WTC11 (cell line): ENCODE results near the gene CFAP99. TPM values are rescaled to one million over a fixed set of nuclear protein-coding genes. Genes with fewer than 3 reads are reported as not detected.

Experiments used
- ATAC-seq: fragments of 200-7000 bp; cut with Tn5 transposase; 2 replicates; pipeline ENCODE4 v1.10.0; 2021; ENCODE audit warnings: mild to moderate bottlenecking, moderate library complexity
- CTCF ChIA-PET: fragments of 300-600 bp; sonication (Branson Sonifier 250); formaldehyde crosslinking; loops from one replicate; lab custom pipeline; 2021; ENCODE audit warnings: antibody characterized with exemption; lab: Charles Lee
- POLR2A ChIA-PET: fragments of 350-600 bp; sonication (Branson Sonifier 250); formaldehyde crosslinking; loops from one replicate; lab custom pipeline; 2021; ENCODE audit warnings: antibody characterized with exemption; lab: Charles Lee
- DNase-seq: peaks from one replicate; pipeline ENCODE4 v3.0.0; 2021; ENCODE audit warnings: low spot score
- H3K27ac Mint-ChIP-seq: 2 replicates; pipeline ENCODE4 v1.8.0; 2021; ENCODE audit warnings: mixed read lengths
- H3K27me3 Mint-ChIP-seq: 2 replicates; pipeline ENCODE4 v1.8.0; 2021; ENCODE audit warnings: low read depth, mild to moderate bottlenecking, moderate library complexity, mixed read lengths
- H3K36me3 Mint-ChIP-seq: 2 replicates; pipeline ENCODE4 v1.8.0; 2021; ENCODE audit warnings: mixed read lengths
- H3K4me1 Mint-ChIP-seq: 2 replicates; pipeline ENCODE4 v1.8.0; 2022; ENCODE audit warnings: mixed read lengths
- H3K4me3 Mint-ChIP-seq: 2 replicates; pipeline ENCODE4 v1.8.0; 2021; ENCODE audit warnings: mild to moderate bottlenecking, moderate library complexity, mixed read lengths
- H3K9me3 Mint-ChIP-seq: 2 replicates; pipeline ENCODE4 v1.8.0; 2021; ENCODE audit warnings: mixed read lengths
- ATF1 ChIP-seq: sonication (generic); formaldehyde crosslinking; IDR thresholded peaks from 2 replicates; pipeline ENCODE4 v1.8.1; 2023; ENCODE audit warnings: mild to moderate bottlenecking, moderate library complexity, missing genetic modification reagents
- ATF3 ChIP-seq: sonication (generic); formaldehyde crosslinking; conservative IDR thresholded peaks from 2 replicates; pipeline ENCODE4 v1.8.1; 2022; ENCODE audit warnings: mild to moderate bottlenecking, missing genetic modification reagents
- CREB1 ChIP-seq: sonication (generic); formaldehyde crosslinking; IDR thresholded peaks from 2 replicates; pipeline ENCODE4 v1.8.0; 2023; ENCODE audit warnings: mild to moderate bottlenecking, missing genetic modification reagents
- CREM ChIP-seq: sonication (generic); formaldehyde crosslinking; IDR thresholded peaks from 2 replicates; pipeline ENCODE4 v1.8.1; 2022; ENCODE audit warnings: mild to moderate bottlenecking, missing genetic modification reagents, moderate library complexity
- EMX1 ChIP-seq: fragments of 250-450 bp; sonication (Bioruptor Pico); IDR thresholded peaks from 2 replicates; pipeline ENCODE4 v1.8.0; 2021; ENCODE audit warnings: mild to moderate bottlenecking
- ETV6 ChIP-seq: sonication (generic); formaldehyde crosslinking; IDR thresholded peaks from 2 replicates; pipeline ENCODE4 v1.8.1; 2022; ENCODE audit warnings: mild to moderate bottlenecking, missing genetic modification reagents
- GABPB1 ChIP-seq: sonication (generic); formaldehyde crosslinking; IDR thresholded peaks from 2 replicates; pipeline ENCODE4 v1.8.1; 2023; ENCODE audit warnings: mild to moderate bottlenecking, missing genetic modification reagents
- JAZF1 ChIP-seq: fragments of 250-450 bp; sonication (Bioruptor Pico); IDR thresholded peaks from 2 replicates; pipeline ENCODE4 v1.9.0; 2021; ENCODE audit warnings: moderate library complexity, mild to moderate bottlenecking, inconsistent platforms
- MXD4 ChIP-seq: fragments of 250-450 bp; sonication (Bioruptor Pico); IDR thresholded peaks from 2 replicates; pipeline ENCODE4 v1.8.0; 2021; ENCODE audit warnings: mild to moderate bottlenecking, moderate library complexity, borderline replicate concordance
- MYBL2 ChIP-seq: sonication (generic); formaldehyde crosslinking; IDR thresholded peaks from 2 replicates; pipeline ENCODE4 v1.8.1; 2023; ENCODE audit warnings: mild to moderate bottlenecking, moderate library complexity, missing genetic modification reagents
- NFE2L1 ChIP-seq: sonication (generic); formaldehyde crosslinking; IDR thresholded peaks from 2 replicates; pipeline ENCODE4 v1.8.1; 2023; ENCODE audit warnings: missing genetic modification reagents
- PRDM15 ChIP-seq: sonication (generic); formaldehyde crosslinking; IDR thresholded peaks from 2 replicates; pipeline ENCODE4 v1.8.0; 2022; ENCODE audit warnings: missing genetic modification reagents
- PREB ChIP-seq: sonication (generic); formaldehyde crosslinking; IDR thresholded peaks from 2 replicates; pipeline ENCODE4 v1.8.1; 2022; ENCODE audit warnings: mild to moderate bottlenecking, missing genetic modification reagents, moderate library complexity, borderline replicate concordance
- RELA ChIP-seq: sonication (generic); formaldehyde crosslinking; IDR thresholded peaks from 2 replicates; pipeline ENCODE4 v1.8.1; 2022; ENCODE audit warnings: missing genetic modification reagents, mild to moderate bottlenecking, borderline replicate concordance
- SP1 ChIP-seq: sonication (generic); formaldehyde crosslinking; conservative IDR thresholded peaks from 2 replicates; pipeline ENCODE4 v1.8.1; 2022; ENCODE audit warnings: missing genetic modification reagents
- ZMAT4 ChIP-seq: fragments of 250-450 bp; sonication (Bioruptor Pico); IDR thresholded peaks from 2 replicates; pipeline ENCODE4 v1.9.0; 2021; ENCODE audit warnings: mild to moderate bottlenecking
- ZNF121 ChIP-seq: sonication (generic); formaldehyde crosslinking; IDR thresholded peaks from 2 replicates; pipeline ENCODE4 v1.8.0; 2023; ENCODE audit warnings: missing genetic modification reagents
- ZNF219 ChIP-seq: sonication (generic); formaldehyde crosslinking; IDR thresholded peaks from 2 replicates; pipeline ENCODE4 v1.8.0; 2023; ENCODE audit warnings: missing genetic modification reagents, mild to moderate bottlenecking, borderline replicate concordance
- total RNA-seq: library from RNA; stranded (reverse); gene quantifications from 3 replicates; pipeline ENCODE4 v1.2.3, GENCODE V29; 2021
- TF ChIP-seq, protein P1 (sequence below): fragments of 250-450 bp; sonication (Bioruptor Pico); IDR thresholded peaks from 2 replicates; pipeline ENCODE4 v2.1.2; 2022; ENCODE audit warnings: mild to moderate bottlenecking, moderate library complexity
- TF ChIP-seq, protein P2 (sequence below): fragments of 250-450 bp; sonication (Bioruptor Pico); IDR thresholded peaks from 2 replicates; pipeline ENCODE4 v1.9.0; 2021; ENCODE audit warnings: mild to moderate bottlenecking, borderline replicate concordance

Gene CFAP99
- total RNA-seq, 1 experiment from 2014 or later = not detected

- H3K9me3 Mint-ChIP-seq = no peaks in the 10 kb centered on the region
- TF ChIP-seq ZNF219 (CRISPR knock-in tag) (no peak), ETV6 (CRISPR knock-in tag) (no peak), CREB1 (CRISPR knock-in tag) (no peak)
- TF ChIP-seq, protein P1, sequence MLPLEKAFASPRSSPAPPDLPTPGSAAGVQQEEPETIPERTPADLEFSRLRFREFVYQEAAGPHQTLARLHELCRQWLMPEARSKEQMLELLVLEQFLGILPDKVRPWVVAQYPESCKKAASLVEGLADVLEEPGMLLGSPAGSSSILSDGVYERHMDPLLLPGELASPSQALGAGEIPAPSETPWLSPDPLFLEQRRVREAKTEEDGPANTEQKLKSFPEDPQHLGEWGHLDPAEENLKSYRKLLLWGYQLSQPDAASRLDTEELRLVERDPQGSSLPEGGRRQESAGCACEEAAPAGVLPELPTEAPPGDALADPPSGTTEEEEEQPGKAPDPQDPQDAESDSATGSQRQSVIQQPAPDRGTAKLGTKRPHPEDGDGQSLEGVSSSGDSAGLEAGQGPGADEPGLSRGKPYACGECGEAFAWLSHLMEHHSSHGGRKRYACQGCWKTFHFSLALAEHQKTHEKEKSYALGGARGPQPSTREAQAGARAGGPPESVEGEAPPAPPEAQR = no peak
- H3K36me3 Mint-ChIP-seq = no peaks in the 10 kb centered on the region
- ChIA-PET POLR2A (no interaction called here), CTCF (interaction anchor here (0.6 to 1.7 kb wide), 12 partner anchors 12 to 652 kb away, joined by 3 to 24 read pairs (median 6); partner anchors contain the start of genes HAUS3 and POLN)
- H3K27me3 Mint-ChIP-seq = peaks cover 69% of the 10 kb centered on the region
- H3K4me3 Mint-ChIP-seq = peak overlapping the region; percentile 72
- no peak overlapping the region for H3K27ac Mint-ChIP-seq
- H3K4me1 Mint-ChIP-seq = peaks cover 35% of the 10 kb centered on the region
- DNase-seq (no peak), ATAC-seq (no peak)
Observed at GRCh38 chr4:2419814-2420213, 1.1 kb downstream of the CFAP99 start.

GRCh38 chr4:2421928-2422327 lies 3.2 kb downstream of the CFAP99 start:
- H3K4me3 Mint-ChIP-seq = no peak overlapping the region
- no peak for ATAC-seq
- no peak for DNase-seq
- H3K27ac Mint-ChIP-seq = no peak overlapping the region
- H3K27me3 Mint-ChIP-seq = peaks cover 48% of the 10 kb centered on the region
- H3K36me3 Mint-ChIP-seq = no peaks in the 10 kb centered on the region
- H3K4me1 Mint-ChIP-seq = peaks cover 25% of the 10 kb centered on the region
- POLR2A ChIA-PET = interaction anchor here (0.7 kb wide), 2 partner anchors 20 to 543 kb away, joined by 3 to 4 read pairs; no protein-coding TSS in a partner anchor
- TF ChIP-seq, protein P1 = no peak
- TF ChIP-seq ZNF121 (no peak), ZMAT4 (CRISPR knock-in tag) (no peak), GABPB1 (CRISPR knock-in tag) (no peak), NFE2L1 (no peak), MYBL2 (no peak), JAZF1 (CRISPR knock-in tag) (no peak), ATF3 (CRISPR knock-in tag) (no peak), CREM (no peak), EMX1 (CRISPR knock-in tag) (no peak), PREB (no peak), MXD4 (CRISPR knock-in tag) (no peak), ATF1 (CRISPR knock-in tag) (no peak)
- TF ChIP-seq, all 79 proteins: peak for 0
- no peaks in the 10 kb centered on the region for H3K9me3 Mint-ChIP-seq
- CTCF ChIA-PET = interaction anchor here (0.6 to 1.8 kb wide), 4 partner anchors 13 to 47 kb away, joined by 3 to 15 read pairs (median 3); partner anchors contain the start of gene RNF4

GRCh38 chr4:2423066-2423465 lies 4.3 kb downstream of the CFAP99 start:
- Mint-ChIP-seq H3K36me3 (no peaks in the 10 kb centered on the region), H3K4me3 (no peak overlapping the region), H3K27me3 (peaks cover 39% of the 10 kb centered on the region), H3K4me1 (peaks cover 25% of the 10 kb centered on the region), H3K27ac (no peak overlapping the region), H3K9me3 (no peaks in the 10 kb centered on the region)
- ChIA-PET CTCF (interaction anchor here (0.8 to 1.8 kb wide), 4 partner anchors 10 to 203 kb away, joined by 3 to 15 read pairs (median 4); no protein-coding TSS in a partner anchor), POLR2A (interaction anchor here (0.6 kb wide), 1 partner anchor 733 kb away, joined by 10 read pairs; no protein-coding TSS in a partner anchor)
- DNase-seq = no peak
- ATAC-seq = no peak
- no peak for TF ChIP-seq SP1
- TF ChIP-seq, protein P2, sequence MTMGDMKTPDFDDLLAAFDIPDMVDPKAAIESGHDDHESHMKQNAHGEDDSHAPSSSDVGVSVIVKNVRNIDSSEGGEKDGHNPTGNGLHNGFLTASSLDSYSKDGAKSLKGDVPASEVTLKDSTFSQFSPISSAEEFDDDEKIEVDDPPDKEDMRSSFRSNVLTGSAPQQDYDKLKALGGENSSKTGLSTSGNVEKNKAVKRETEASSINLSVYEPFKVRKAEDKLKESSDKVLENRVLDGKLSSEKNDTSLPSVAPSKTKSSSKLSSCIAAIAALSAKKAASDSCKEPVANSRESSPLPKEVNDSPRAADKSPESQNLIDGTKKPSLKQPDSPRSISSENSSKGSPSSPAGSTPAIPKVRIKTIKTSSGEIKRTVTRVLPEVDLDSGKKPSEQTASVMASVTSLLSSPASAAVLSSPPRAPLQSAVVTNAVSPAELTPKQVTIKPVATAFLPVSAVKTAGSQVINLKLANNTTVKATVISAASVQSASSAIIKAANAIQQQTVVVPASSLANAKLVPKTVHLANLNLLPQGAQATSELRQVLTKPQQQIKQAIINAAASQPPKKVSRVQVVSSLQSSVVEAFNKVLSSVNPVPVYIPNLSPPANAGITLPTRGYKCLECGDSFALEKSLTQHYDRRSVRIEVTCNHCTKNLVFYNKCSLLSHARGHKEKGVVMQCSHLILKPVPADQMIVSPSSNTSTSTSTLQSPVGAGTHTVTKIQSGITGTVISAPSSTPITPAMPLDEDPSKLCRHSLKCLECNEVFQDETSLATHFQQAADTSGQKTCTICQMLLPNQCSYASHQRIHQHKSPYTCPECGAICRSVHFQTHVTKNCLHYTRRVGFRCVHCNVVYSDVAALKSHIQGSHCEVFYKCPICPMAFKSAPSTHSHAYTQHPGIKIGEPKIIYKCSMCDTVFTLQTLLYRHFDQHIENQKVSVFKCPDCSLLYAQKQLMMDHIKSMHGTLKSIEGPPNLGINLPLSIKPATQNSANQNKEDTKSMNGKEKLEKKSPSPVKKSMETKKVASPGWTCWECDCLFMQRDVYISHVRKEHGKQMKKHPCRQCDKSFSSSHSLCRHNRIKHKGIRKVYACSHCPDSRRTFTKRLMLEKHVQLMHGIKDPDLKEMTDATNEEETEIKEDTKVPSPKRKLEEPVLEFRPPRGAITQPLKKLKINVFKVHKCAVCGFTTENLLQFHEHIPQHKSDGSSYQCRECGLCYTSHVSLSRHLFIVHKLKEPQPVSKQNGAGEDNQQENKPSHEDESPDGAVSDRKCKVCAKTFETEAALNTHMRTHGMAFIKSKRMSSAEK = no peak
- TF ChIP-seq RELA (CRISPR knock-in tag) = no peak
- TF ChIP-seq PRDM15 = no peak
